ENCODE results near the gene POU5F1.
"Not testable (repeated sequence)": the region's sequence is repeated elsewhere in the genome, so short reads cannot be mapped to it uniquely, and the experiment has no call there.

POU5F1 gene

DNA sequence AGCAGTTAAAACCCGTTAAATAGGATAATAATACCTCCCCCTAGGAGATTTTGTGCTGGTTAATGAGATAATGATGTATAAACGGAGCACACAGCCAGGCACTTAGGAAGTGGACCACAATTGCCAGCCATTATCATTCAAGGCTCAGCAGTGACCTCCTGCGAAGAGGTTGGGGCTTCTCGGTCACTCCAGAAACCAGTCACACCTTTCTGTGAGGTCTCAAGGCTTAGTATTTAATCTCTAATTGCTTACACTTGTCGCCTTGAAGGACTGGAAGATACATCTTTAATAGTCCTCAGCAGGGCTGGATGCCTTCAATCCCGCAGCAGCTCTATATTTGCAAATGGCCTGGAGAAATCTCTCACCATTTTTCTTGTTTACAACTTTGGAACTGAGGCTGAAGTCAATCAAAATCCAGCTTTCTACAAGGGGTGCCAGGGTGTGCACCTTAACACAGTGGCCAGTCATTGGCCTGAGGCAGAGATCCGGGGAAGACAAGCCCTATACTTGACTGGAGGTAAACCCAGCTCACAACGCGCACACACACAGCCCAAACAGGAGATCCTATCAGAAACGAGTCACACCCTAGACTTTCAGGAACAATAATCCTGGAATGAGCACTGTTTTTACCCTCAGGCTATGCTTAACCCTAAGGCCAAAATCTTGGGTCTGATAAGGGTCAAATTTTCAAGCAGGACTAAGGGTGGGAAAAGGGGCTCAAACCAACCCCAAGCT lies 1.2 kb downstream of the POU5F1 start:
- in situ Hi-C loops (cut with HindIII; ENCODE audit: low sequenced_read_pairs) = no loop called here

DNA sequence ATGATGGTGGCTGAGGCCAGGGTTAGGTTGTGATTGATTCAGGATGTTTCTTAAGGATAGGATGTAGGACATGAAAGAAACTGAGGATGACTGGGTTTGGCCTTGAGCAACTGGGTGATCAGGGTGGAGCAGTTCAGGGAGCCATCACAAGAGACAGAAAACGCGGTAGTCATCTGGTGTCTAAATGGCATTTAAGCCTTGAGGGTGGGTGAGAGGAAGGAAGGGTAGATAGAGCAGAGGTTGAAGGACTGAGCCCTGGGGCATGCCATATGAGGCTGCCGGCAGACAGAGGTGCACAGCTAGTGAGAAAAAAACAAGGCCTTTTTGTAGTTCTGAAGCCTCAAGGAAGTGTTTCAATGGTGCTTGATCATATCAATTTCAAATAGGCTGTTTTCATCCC lies 1.9 kb downstream of the POU5F1 start:
- in situ Hi-C loops (cut with HindIII; ENCODE audit: low sequenced_read_pairs) = no loop called here

DNA sequence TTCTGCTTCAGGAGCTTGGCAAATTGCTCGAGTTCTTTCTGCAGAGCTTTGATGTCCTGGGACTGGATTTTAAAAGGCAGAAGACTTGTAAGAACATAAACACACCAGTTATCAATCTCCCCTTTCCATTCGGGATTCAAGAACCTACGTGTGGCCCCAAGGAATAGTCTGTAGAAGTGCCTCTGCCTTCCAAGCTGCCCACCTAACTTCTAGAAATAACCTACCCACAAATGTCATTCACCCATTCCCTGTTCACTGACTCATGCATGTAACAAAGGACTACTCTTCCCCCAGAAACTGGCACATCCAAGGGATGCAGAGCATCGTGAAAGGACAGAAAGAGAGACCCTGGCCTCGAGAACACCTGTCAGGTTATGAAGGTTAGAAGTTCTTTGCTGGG lies 4.5 kb downstream of the POU5F1 start:
- in situ Hi-C loops (cut with HindIII; ENCODE audit: low sequenced_read_pairs) = no loop called here

- in situ Hi-C loops (cut with HindIII; ENCODE audit: low sequenced_read_pairs) = not testable (repeated sequence)
Measured at GRCh38 chr6:31165064-31165832, 5.2 kb downstream of the POU5F1 start.

GRCh38 chr6:31164475-31165063 lies 5.9 kb downstream of the POU5F1 start:
- in situ Hi-C loops (cut with HindIII; ENCODE audit: low sequenced_read_pairs) = not testable (repeated sequence)

DNA sequence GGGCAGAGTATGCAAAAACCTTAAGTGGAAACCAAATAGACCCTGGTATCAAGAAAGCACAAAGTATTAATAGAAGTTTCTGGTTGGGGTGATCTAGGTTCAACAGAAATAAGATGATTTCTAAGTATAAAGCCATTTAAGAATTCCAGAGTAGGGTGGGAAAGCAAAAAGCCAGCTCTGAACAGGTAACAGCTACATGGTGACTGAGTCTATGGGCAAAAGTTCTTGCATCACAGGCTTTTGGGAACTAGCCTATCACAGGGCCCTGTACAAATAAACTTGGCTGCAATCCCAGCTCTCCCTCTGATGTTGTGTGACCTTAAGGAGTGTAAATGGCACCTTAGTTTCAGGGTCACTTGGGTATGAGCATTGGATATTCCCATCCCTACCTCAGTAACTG lies 6.6 kb downstream of the POU5F1 start:
- in situ Hi-C loops (cut with HindIII; ENCODE audit: low sequenced_read_pairs) = no loop called here

DNA sequence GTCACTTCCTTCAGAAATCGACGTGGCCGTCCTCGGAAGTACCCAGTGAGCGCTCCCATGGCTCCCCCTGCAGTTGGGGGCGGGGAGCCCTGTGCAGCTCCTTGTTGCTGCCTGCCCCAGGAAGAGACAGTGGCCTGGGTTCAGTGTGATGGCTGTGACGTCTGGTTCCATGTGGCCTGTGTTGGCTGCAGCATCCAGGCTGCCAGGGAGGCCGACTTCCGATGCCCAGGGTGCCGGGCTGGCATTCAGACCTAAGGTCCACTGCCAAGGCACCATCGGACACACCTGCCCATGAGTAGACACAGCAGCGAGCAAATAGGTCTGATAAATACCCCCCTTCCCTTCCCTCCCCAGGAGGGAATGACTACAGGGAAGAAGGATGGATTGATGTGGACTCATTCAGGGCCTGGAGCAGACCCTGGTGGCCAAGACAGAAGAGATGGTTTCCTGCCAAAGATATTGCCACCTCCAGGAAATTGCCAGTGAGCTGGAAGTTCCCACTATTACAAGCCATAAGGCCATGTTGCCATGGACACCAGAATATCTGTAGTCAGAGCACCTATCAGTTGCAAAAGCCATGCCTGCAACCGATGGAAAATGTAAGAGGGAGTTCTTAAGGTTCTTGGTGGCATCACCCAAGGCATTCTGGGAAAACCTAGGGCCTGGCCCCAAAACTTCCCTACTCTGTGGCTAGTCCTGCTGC lies 7.9 kb downstream of the POU5F1 start:
- in situ Hi-C loops (cut with HindIII; ENCODE audit: low sequenced_read_pairs) = no loop called here

GRCh38 chr6:31161216-31162126 lies 9.0 kb downstream of the POU5F1 start:
- in situ Hi-C loops (cut with HindIII; ENCODE audit: low sequenced_read_pairs) = no loop called here

DNA sequence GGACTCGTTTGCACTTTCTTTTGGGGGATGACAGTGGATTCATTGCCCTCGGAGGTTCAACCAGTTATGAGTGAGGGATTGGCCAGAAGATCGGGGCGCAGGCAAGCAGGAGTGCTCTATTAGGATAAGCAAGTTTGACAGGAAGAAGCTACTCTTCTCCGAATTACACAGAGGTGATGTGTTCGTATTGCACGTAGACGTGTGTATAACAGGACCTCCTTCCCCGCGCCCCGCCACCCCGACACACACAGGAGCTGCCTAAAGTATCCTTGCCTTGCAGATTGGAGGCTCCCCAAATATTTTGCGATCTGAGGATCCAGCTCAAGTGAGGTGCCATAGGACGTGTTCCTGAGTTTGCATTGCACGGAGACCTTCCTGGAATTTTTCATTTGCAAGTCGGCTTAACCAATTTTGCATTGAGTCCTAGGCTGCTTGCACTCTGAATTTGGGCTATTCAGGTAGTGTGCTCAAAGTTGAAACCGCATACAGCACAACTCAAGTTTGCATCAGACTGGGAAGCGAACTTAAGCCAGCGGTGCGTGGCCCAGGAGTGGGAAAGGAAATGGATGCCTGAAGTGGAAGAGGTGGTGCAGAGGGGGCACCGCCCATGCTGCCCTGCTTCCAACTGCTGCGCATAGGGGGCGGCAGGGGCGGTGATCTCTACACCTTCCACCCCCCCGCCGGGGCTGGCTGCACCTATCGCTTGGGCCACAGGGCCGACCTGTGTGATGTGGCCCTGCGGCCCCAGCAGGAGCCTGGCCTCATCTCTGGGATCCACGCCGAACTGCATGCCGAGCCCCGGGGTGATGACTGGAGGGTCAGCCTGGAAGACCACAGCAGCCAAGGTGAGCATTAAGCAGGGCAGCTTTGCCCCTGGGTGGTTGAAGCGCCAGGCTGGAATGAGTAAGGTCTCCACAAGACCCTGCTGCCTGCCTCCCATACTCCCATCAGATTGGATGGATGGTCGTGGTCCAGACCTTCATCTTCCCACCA lies 11.3 kb downstream of the POU5F1 start:
- in situ Hi-C loops (cut with HindIII; ENCODE audit: low sequenced_read_pairs) = no loop called here

DNA sequence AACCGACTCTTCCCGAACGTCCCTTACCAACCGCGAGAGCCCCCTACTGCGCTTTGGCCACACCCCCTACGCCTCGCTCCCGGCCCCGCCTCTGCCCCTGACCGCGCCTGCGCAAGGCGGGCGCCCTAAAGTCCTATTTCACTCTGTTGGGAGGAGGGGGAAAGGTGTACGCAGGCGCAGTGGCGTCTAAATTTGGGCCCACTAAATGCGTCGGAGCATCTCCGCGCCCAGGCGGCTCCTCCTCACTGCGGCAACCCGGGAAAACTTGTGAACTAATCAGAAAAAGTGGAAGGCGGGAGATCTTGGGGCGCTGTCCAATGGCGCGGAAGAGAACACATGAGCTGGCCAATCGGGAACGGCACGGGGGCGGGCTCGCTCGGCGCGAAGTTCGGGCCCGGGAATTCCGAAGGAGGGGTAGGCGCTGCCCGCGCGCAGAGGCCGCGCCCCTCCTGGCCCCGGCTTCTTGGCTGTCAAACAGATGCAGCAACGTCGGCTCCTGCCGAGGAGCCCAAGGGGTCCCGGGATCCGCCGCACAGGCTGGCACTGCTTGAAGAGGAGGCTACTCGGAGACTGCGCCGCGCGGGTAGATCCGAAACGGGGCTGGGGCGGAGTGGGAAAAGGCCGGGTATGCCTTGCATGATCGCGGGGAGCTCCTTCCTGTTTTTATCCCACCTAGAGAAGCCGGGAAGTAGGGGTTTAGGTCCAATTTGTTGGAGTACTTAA lies 12.2 kb downstream of the POU5F1 start, which contains the start of gene TCF19:
Gene TCF19, plus strand, starts transcription at position 450 of the 723 bp plus-strand sequence. CDS start 881 bp downstream, outside the sequence.
- in situ Hi-C loops (cut with HindIII; ENCODE audit: low sequenced_read_pairs) = no loop called here

DNA sequence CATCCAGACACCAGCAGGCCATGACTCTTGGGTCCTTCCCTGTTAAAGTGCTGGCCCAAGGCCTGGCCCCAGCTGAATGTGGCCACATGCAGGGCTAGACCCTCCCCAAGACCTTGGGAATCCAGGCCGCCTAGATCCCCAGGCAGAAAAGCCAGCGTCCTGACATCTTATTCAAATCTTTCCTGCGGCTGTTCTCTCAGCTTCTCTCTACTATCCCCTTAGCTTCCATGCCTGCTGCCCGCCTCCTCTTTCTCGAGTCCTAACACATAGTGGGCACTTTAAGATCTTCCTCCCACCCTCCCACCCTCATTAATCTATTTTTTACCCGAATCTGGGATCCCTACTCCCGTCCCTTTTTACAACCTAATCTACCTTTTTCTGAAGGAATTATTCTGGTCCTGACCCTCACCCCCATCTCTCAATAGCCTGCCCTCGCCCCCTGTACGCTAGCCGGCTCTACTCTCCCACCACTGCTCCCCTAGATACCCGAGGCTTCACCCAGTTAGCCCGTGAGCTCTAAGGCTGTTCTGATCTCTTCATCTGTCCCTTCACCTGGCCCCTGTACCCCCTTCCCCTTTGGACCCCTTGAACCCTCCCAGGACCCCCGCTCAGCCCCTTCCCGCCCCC lies 12.9 kb downstream of the POU5F1 start, which contains the start of gene CCHCR1:
Gene CCHCR1, minus strand, starts transcription at position 290 of the 627 bp plus-strand sequence. Its CDS starts 202 bp downstream, at position 88.
- in situ Hi-C loops (cut with HindIII; ENCODE audit: low sequenced_read_pairs) = no loop called here

- in situ Hi-C loops (cut with HindIII; ENCODE audit: low sequenced_read_pairs) = no loop called here
Measured at GRCh38 chr6:31156641-31157040, 13.8 kb downstream of the POU5F1 start.

- in situ Hi-C loops (cut with HindIII; ENCODE audit: low sequenced_read_pairs) = no loop called here
Measured at GRCh38 chr6:31154436-31154835, 16.0 kb downstream of the POU5F1 start.

- in situ Hi-C loops (cut with HindIII; ENCODE audit: low sequenced_read_pairs) = no loop called here
Measured at GRCh38 chr6:31152781-31153180, 17.7 kb downstream of the POU5F1 start.

GRCh38 chr6:31149827-31150447 lies 20.5 kb downstream of the POU5F1 start:
- in situ Hi-C loops (cut with HindIII; ENCODE audit: low sequenced_read_pairs) = no loop called here

- in situ Hi-C loops (cut with HindIII; ENCODE audit: low sequenced_read_pairs) = no loop called here
Measured at GRCh38 chr6:31145386-31145785, 25.1 kb downstream of the POU5F1 start.

GRCh38 chr6:31144970-31145340 lies 25.5 kb downstream of the POU5F1 start:
- in situ Hi-C loops (cut with HindIII; ENCODE audit: low sequenced_read_pairs) = no loop called here
